IPS-15b (cell line): ENCODE measurements around the gene PRELP.
A peak's percentile ranks its signal among the peaks of the same experiment; 100 is the strongest.

Source experiments
- H3K27me3 ChIP-seq: one replicate; pipeline ENCODE4 v1.6.1; 2013; ENCODE audit warnings: low read length; ENCODE audit not compliant: control insufficient read depth, insufficient read depth
- H3K36me3 ChIP-seq: one replicate; pipeline ENCODE4 v1.6.1; 2013; ENCODE audit warnings: low read length; ENCODE audit not compliant: control insufficient read depth, insufficient read depth
- H3K4me1 ChIP-seq: one replicate; pipeline ENCODE4 v1.6.1; 2013; ENCODE audit warnings: mild to moderate bottlenecking, low read length; ENCODE audit not compliant: control insufficient read depth, insufficient read depth
- H3K4me3 ChIP-seq: one replicate; pipeline ENCODE4 v1.5.1; 2013; ENCODE audit warnings: low read depth, low read length
- H3K9ac ChIP-seq: one replicate; pipeline ENCODE4 v1.6.1; 2013; ENCODE audit warnings: low read depth, mild to moderate bottlenecking, low read length
- H3K9me3 ChIP-seq: one replicate; pipeline ENCODE4 v1.6.1; 2013; ENCODE audit warnings: mild to moderate bottlenecking, low read length; ENCODE audit not compliant: control insufficient read depth, insufficient read depth

PRELP gene

GRCh38 chr1:203480084-203480483 lies 4.5 kb downstream of the PRELP start:
- Histone ChIP-seq H3K4me3 (no peak overlapping the region), H3K36me3 (no peaks in the 10 kb centered on the region), H3K9ac (no peak overlapping the region), H3K9me3 (no peaks in the 10 kb centered on the region), H3K4me1 (peaks cover 11% of the 10 kb centered on the region), H3K27me3 (peaks cover 3% of the 10 kb centered on the region)

- Histone ChIP-seq H3K4me3 (no peak overlapping the region), H3K27me3 (peaks cover 3% of the 10 kb centered on the region), H3K36me3 (no peaks in the 10 kb centered on the region), H3K9me3 (no peaks in the 10 kb centered on the region), H3K9ac (no peak overlapping the region), H3K4me1 (peaks cover 7% of the 10 kb centered on the region)
Measured at GRCh38 chr1:203480525-203481084, 5.0 kb downstream of the PRELP start.

GRCh38 chr1:203481196-203481595 lies 5.6 kb downstream of the PRELP start:
- no peak overlapping the region for H3K4me3 ChIP-seq
- H3K9me3 ChIP-seq, result no peaks in the 10 kb centered on the region
- peaks cover 2% of the 10 kb centered on the region for H3K4me1 ChIP-seq
- no peak overlapping the region for H3K9ac ChIP-seq
- peaks cover 7% of the 10 kb centered on the region for H3K27me3 ChIP-seq
- H3K36me3 ChIP-seq, result no peaks in the 10 kb centered on the region

GRCh38 chr1:203486618-203487370 lies 11.2 kb downstream of the PRELP start:
- H3K36me3 ChIP-seq, result no peaks in the 10 kb centered on the region
- no peaks in the 10 kb centered on the region for H3K9me3 ChIP-seq
- peaks cover 10% of the 10 kb centered on the region for H3K4me1 ChIP-seq
- peaks cover 8% of the 10 kb centered on the region for H3K27me3 ChIP-seq
- peak overlapping the region; percentile 49 for H3K4me3 ChIP-seq
- H3K9ac ChIP-seq, result peak overlapping the region; percentile 40

GRCh38 chr1:203488539-203488938 lies 12.9 kb downstream of the PRELP start:
- Histone ChIP-seq H3K9me3 (no peaks in the 10 kb centered on the region), H3K4me1 (peaks cover 18% of the 10 kb centered on the region), H3K4me3 (no peak overlapping the region), H3K9ac (no peak overlapping the region), H3K27me3 (peaks cover 12% of the 10 kb centered on the region), H3K36me3 (no peaks in the 10 kb centered on the region)

- Histone ChIP-seq H3K9me3 (no peaks in the 10 kb centered on the region), H3K4me3 (no peak overlapping the region), H3K36me3 (no peaks in the 10 kb centered on the region), H3K4me1 (peaks cover 25% of the 10 kb centered on the region), H3K9ac (no peak overlapping the region), H3K27me3 (peaks cover 12% of the 10 kb centered on the region)
Measured at GRCh38 chr1:203490607-203491006, 15.0 kb downstream of the PRELP start.

- peak overlapping the region; percentile 27 for H3K4me3 ChIP-seq
- no peak overlapping the region for H3K9ac ChIP-seq
- H3K27me3 ChIP-seq, result peaks cover 4% of the 10 kb centered on the region
- H3K9me3 ChIP-seq, result no peaks in the 10 kb centered on the region
- H3K36me3 ChIP-seq, result no peaks in the 10 kb centered on the region
- peaks cover 25% of the 10 kb centered on the region for H3K4me1 ChIP-seq
Measured at GRCh38 chr1:203491664-203492063, 16.1 kb downstream of the PRELP start.

- no peak overlapping the region for H3K9ac ChIP-seq
- H3K4me1 ChIP-seq, result peaks cover 20% of the 10 kb centered on the region
- peak overlapping the region; percentile 27 for H3K4me3 ChIP-seq
- no peaks in the 10 kb centered on the region for H3K9me3 ChIP-seq
- H3K27me3 ChIP-seq, result peaks cover 4% of the 10 kb centered on the region
- no peaks in the 10 kb centered on the region for H3K36me3 ChIP-seq
Measured at GRCh38 chr1:203492082-203492747, 16.6 kb downstream of the PRELP start.

- peaks cover 20% of the 10 kb centered on the region for H3K4me1 ChIP-seq
- no peaks in the 10 kb centered on the region for H3K9me3 ChIP-seq
Measured at GRCh38 chr1:203492748-203493130, 17.1 kb downstream of the PRELP start.

GRCh38 chr1:203493901-203494300 lies 18.3 kb downstream of the PRELP start, which contains the start of gene OPTC:
OPTC (plus strand) TSS chr1:203494153; CDS start chr1:203496006, 1,853 bp downstream.
- Histone ChIP-seq H3K4me3 (no peak within 1 kb of the TSS), H3K27me3 (peaks cover 4% of the 10 kb centered on the region), H3K36me3 (no peaks in the 10 kb centered on the region), H3K9ac (no peak within 1 kb of the TSS), H3K9me3 (no peaks in the 10 kb centered on the region), H3K4me1 (peaks cover 20% of the 10 kb centered on the region)

More at GRCh38 chr1:203492748-203493130, 17.1 kb downstream of the PRELP start:
- peaks cover 4% of the 10 kb centered on the region for H3K27me3 ChIP-seq
- H3K9ac ChIP-seq, result no peak overlapping the region
- no peak overlapping the region for H3K4me3 ChIP-seq
- no peaks in the 10 kb centered on the region for H3K36me3 ChIP-seq

- no peaks in the 10 kb centered on the region for H3K9me3 ChIP-seq
- H3K9ac ChIP-seq, result no peak overlapping the region
- H3K27me3 ChIP-seq, result peaks cover 4% of the 10 kb centered on the region
- no peak overlapping the region for H3K4me3 ChIP-seq
- H3K4me1 ChIP-seq, result peaks cover 20% of the 10 kb centered on the region
- H3K36me3 ChIP-seq, result no peaks in the 10 kb centered on the region
Measured at GRCh38 chr1:203495845-203496244, 20.2 kb downstream of the PRELP start.
